ENCODE results near the gene FSTL4.

DNA sequence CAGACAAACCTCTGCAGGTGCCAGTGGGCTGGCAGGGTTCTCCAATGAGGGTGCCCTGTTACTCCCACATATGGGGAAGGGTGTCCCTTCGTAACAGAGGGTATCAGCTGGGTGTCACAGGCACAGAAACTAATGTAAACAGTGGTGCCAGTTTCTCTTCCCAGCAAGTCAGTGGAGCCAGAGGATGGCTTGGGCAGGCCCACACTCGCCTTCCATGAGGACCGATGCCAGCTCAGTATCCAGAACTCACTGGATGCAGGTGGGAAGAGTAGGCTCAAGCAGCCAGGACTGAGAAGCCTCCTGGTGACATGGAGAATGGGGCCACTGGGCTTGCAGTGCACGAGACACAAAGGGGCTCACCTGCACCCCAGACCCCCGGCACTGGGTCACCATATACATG is 30.4 kb downstream of the FSTL4 start:
- TF ChIP-seq EZH2 (IDR thresholded peaks at IDR 0.05; ENCODE audit: borderline replicate concordance, low read depth, low read length, severe bottlenecking) (no peak), CTCF (IDR thresholded peaks at IDR 0.05; ENCODE audit: borderline replicate concordance, extremely low read depth, low read length, poor library complexity, severe bottlenecking) (no peak)
